GM19467 (cell line): Measurements from ENCODE around the gene LIPH.

Experiments used
- ATAC-seq: cut with Tn5 transposase; IDR thresholded peaks from one replicate; pipeline ENCODE4 v1.9.1; 2021; ENCODE audit warnings: mild to moderate bottlenecking, moderate library complexity; ENCODE audit not compliant: unreplicated experiment

LIPH gene

DNA sequence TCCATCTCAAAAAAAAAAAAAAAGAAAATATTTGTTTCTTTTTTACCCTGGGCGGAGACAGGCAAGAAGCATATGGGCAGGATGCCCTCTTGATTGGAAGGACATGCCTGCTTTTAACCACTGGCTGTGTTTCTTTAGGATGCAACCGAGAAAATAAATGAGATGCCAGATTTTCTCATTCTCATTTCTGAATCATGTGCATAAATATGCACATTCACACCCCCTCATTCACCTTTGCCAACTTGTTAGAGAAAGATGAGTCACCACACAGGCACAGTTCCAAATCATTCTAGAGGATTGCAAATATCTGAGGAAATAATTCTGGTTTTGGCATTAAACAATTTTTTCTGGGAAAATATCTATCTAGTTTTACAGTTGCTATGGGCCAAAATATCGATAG is 3.3 kb downstream of the LIPH start:
- no peak for ATAC-seq

DNA sequence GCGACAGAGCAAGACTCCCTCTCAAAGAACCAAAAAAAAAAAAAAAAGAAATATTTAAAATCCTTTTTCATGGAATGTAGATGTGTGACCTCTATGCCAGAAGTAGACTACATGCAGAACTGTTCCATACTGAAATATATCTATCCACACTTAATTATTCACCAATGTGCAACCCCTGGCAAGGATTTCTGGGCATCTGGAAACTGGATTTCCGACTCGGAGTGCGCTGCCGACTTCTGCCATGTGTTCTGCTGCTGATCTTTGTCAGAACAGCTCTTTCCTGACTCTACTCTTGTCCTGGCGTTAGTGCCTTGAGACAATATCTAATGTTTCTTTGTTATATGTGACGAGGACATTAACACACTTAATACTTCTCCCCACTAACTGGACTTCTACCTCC is 11.7 kb downstream of the LIPH start:
- ATAC-seq, result no peak

DNA sequence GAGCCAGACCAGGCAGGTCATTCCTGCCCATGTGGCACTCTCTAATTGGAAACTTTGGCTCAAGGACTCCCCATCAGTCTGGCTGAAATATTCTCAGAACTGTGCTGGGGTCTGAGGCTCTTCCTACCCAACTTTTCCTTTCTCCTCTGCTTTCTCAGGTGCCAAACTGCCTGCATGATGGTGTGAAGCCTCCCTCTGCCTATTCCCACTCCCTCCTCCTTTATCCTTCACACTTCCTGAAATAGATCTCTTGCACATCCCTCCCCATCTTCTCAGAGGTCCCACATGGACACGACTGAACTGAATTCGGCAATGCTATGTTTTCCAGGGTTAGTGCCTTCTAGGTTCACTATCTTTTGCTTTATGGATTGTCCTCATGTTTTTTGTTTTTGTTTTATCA is 12.5 kb downstream of the LIPH start:
- no peak for ATAC-seq

GRCh38 chr3:185537369-185537970 is 14.9 kb downstream of the LIPH start:
- ATAC-seq, result peak; percentile 98

DNA sequence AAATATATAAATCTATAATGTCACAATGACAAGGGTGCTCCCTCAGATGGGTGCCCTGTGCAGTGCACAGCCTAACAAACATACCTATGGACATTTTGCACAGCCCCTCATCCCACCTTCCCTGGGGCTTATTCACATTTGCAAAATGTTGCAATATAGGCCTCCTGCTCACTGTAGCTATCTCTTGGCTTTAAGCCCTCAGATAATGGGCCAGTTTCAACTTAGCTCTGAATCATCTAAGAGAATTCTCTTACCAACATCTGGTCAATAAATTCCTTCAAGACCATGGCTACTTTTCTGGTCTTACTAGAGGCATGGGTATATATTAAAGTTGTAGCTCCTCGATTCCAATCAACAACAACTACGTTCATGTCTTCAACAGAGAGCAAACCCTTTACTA is 17.9 kb downstream of the LIPH start:
- no peak for ATAC-seq

GRCh38 chr3:185532901-185533300 is 19.5 kb downstream of the LIPH start:
- no peak for ATAC-seq

DNA sequence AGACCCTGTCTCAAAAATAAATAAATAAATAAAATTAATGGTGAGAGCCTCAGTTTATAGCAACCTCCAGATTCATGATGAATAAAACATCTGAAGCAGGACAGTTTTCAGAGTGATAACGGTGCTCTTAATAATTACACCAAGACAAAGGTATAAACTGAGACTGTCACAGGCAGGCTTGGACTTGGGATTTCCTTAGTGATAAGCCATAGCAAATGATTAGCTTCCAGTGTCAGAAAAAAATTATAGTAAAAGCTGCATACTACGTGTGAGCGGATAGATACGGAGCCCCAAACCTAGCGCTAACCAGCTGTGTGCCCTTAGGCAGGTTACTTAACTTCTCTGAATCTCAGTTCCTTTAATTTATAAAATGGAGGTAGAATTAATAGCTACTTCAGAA is 21.5 kb downstream of the LIPH start:
- no peak for ATAC-seq

GRCh38 chr3:185528532-185528931 is 23.9 kb downstream of the LIPH start:
- no peak for ATAC-seq

DNA sequence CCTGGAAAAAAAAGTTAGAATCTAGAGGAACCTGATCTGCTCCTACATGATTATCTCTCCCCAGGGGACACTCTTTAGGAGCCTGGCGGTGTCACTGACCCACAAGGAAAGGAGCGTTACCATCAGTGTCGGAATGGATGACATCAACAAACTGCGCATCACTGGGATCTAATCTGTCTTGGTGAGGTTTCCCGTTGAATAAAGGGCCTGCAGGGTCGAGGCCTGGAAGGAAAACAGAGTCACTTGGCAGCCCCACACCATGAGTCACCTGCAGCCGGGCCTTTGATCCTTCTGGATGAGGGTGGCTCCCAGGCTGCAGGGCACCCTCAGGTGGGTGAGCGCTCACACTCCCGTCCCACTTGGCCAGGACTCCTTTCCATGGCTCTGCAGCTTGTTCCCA is 25.0 kb downstream of the LIPH start:
- no peak for ATAC-seq

GRCh38 chr3:185526349-185526951 is 25.9 kb downstream of the LIPH start:
- ATAC-seq, result no peak

DNA sequence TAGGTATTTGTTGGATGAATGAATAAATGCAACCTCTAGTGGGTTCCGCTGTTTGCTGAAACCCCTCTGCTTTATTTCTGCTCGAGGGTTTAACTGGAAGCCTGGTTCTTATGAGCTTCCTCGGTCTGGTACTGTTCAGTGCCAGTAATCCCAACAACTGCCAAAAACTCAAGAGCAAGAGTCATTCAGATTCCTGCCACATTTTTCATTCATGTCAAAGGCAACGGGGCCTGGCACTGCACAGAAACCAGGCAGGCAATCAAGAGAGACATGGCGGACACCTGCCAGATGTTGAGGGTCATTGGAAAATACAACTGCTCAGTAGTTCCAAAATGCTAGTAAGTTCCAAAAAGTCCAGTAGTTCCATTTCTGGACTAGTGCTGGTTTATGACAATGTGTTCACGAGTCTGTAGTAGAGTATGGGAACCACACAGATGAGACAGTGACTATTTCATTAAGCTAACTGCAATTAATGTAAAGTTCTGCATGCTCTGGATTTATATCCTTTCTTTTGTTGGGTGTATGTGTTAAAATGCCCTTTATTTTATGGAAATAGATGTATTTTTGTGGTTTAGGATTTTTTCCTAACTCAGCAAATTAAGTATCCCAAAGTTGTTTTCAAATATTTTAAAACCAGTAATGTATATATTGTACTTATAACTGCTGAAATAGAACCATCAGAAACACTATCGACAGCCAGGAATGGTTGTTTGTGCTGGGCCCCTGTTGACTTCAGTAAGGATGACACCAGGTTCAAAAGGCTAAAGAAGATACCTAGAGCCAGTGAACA is 30.8 kb downstream of the LIPH start:
- ATAC-seq, result no peak

DNA sequence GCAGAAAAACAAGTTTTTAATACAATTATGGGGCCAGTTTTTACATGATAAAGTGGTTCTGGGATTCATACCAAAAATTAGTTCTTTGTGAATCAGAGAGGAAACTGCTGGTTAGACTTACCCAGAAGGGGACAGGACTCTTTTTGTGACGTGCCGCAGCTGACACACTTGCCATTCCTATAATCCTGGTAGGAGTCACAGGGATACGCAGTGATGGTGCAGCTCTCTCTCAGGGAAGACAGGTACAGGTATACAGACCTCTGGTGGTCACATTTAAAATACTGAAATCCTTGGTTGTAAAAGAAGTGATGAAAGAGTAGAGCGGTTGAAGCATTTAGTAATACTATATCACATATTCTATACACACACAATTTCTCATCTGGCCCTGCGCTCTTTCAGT is 33.4 kb downstream of the LIPH start:
- no peak for ATAC-seq

DNA sequence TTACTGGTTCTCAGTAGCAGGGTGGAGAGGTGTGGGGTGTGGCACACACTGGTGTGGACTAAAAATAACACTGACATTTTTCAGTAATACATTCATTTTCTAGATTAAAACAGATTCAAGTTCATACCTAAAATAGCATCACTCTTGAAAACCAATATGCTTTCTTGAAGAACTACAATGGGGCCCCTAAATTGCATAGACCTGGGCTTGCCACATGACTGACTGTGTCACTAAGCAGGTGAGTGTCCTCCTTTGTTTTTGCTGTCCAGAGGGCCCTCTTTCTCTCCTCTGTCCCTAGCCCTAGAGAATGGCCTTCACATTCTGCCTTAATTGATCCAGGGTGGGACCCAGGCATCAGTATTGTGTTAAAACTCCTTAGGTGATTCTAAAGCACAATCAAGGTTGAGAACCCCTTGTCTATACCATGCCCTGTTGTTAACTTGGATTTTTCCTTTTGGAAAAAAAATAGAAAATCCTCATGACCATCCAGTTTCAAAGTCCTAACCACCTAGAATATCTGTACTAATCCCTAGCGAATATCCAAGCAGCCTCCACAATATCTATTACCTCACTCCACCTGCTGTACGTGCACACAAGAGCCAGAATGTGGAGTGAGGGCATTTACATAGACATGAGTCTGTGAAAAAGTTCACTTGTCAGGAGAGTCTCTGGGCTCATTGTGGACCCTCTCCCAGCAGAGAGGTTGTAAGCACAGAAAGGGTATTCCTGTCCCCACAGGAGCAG is 34.8 kb downstream of the LIPH start:
- no peak for ATAC-seq

GRCh38 chr3:185511711-185512110 is 40.7 kb downstream of the LIPH start:
- ATAC-seq, result no peak

DNA sequence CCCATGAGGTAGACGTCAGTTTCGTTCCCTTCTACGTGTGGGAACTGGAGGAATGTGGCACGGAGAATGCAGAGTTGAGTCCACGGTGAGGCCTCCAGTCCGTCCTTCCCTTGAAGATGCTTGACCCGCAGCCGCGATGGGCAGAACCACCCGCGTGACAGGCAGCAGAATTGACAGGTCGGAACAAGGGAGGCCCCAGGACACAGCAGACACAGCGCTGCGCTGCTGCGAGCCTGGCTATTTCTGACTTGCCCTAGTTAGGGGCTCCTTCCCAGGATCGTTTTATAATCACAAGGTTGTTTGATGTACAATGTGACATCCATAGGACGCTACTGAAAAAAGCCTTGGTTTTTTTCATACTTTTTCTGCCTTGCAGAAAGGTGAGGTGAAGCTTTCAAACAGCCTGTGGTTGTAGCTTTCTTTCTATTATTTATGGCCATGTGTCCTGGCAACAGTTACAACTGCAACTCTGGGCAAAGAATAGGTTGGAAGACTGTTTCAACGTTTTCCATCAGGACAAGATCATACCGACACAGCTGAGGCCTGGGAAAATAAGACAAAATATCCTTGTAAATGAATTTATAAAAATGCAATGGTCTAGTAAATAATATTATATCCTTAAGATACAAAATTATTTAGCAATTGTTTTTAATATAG is 43.9 kb downstream of the LIPH start:
- no peak for ATAC-seq

GRCh38 chr3:185507883-185508282 is 44.5 kb downstream of the LIPH start:
- ATAC-seq, result no peak

DNA sequence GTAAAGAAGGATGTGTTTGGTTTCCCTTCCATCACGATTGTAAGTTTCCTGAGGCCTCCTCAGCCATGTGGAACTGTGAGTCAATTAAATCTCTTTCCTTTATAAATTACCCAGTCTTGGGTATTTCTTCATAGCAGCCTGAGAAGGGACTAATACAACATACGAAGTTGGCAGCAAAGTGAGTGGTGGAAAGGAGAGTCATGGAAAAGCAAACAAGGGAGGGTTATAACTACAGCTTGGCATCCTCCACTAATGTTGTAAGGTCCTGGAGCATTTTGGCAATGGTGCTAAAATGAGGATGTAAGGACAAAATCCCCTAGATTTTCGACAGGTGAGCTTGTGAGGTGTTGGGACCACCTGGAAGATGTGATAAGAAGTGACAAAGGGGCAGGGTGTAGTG is 47.8 kb downstream of the LIPH start:
- ATAC-seq, result no peak

DNA sequence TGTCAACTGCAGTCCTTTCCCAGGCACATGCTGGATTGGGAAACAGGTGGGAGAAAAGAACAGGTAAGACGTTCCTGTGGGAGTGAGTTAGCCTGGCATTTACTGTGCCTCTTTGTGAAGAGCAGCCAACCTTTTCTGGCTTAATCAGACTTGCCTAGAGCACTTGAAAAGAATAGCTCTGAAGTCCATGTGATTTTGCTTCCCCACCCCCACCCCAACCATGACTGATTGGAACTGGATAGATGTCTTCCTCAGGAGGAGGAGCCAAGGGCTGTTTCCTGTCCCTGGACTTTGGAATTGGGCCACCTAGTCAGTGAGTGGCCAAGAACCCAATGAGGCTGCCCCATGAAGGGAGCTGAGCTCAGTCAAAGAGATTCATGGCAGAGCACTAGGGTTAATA is 48.9 kb downstream of the LIPH start:
- ATAC-seq, result no peak

GRCh38 chr3:185502987-185503386 is 49.4 kb downstream of the LIPH start:
- ATAC-seq, result no peak

- ATAC-seq, result peak; percentile 98
Observed at GRCh38 chr3:185498503-185499396, 53.6 kb downstream of the LIPH start, which contains the start of gene TMEM41A. Gene TMEM41A, minus strand, starts transcription at chr3:185499035. Its CDS starts 74 bp downstream, at chr3:185498961.
